NCI-H345 (cell line): ENCODE data around the gene HPN.
"Not testable (repeated sequence)": the region's sequence is repeated elsewhere in the genome, so short reads cannot be mapped to it uniquely, and the experiment has no call there.

Source experiments
- DNase-seq: peaks from one replicate; lab custom pipeline; 2025; lab: John Stamatoyannopoulos, UW

HPN gene

GRCh38 chr19:35042954-35043604 is 1.6 kb downstream of the HPN start:
- no peak for DNase-seq

- no peak for DNase-seq
These were observed 2.4 kb downstream of the HPN start for GRCh38 chr19:35043906-35044305.

GRCh38 chr19:35044317-35045117 is 3.0 kb downstream of the HPN start:
- DNase-seq = peak; percentile 57

- DNase-seq = no peak
These were observed 4.3 kb downstream of the HPN start for GRCh38 chr19:35045667-35046300.

- no peak for DNase-seq
These were observed 4.9 kb downstream of the HPN start for GRCh38 chr19:35046461-35046860.

- peak; percentile 80 for DNase-seq
These were observed 7.4 kb downstream of the HPN start for GRCh38 chr19:35048911-35049411.

GRCh38 chr19:35049456-35049855 is 7.9 kb downstream of the HPN start:
- no peak for DNase-seq

GRCh38 chr19:35050662-35051061 is 9.1 kb downstream of the HPN start:
- not testable (repeated sequence) for DNase-seq

GRCh38 chr19:35051268-35051667 is 9.7 kb downstream of the HPN start:
- DNase-seq = not testable (repeated sequence)

GRCh38 chr19:35051796-35052195 is 10.3 kb downstream of the HPN start:
- no peak for DNase-seq

- no peak for DNase-seq
These were observed 11.2 kb downstream of the HPN start for GRCh38 chr19:35052599-35053190.

- DNase-seq = no peak
These were observed 12.3 kb downstream of the HPN start for GRCh38 chr19:35053667-35054293.

- DNase-seq = no peak
These were observed 13.1 kb downstream of the HPN start for GRCh38 chr19:35054626-35055025.

GRCh38 chr19:35055715-35056179 is 14.2 kb downstream of the HPN start:
- DNase-seq = peak; percentile 76

- DNase-seq = no peak
These were observed 15.1 kb downstream of the HPN start for GRCh38 chr19:35056513-35057063.

GRCh38 chr19:35058370-35058769 is 16.8 kb downstream of the HPN start:
- DNase-seq = no peak

- DNase-seq = no peak
These were observed 17.7 kb downstream of the HPN start for GRCh38 chr19:35059006-35059798.

GRCh38 chr19:35059799-35060091 is 18.2 kb downstream of the HPN start:
- DNase-seq = no peak

GRCh38 chr19:35060160-35060855 is 18.8 kb downstream of the HPN start:
- DNase-seq = no peak
